ENCODE measurements around the gene MYH16. TPM values are rescaled to one million over a fixed set of nuclear protein-coding genes. Genes with fewer than 3 reads are reported as not detected.

Gene MYH16
- total RNA-seq, 6 experiments from 2014 or later = not detected

- H3K4me1 ChIP-seq = peaks cover 0 to 4% (median 0%) of the 10 kb centered on the region in 4 donors
- 100% methylated on average over 1 of the region's 14 CpGs for WGBS (ENCODE audit: insufficient coverage, low coverage, low lambda C conversion rate, missing lambda C conversion rate)
- intact Hi-C loops (cut with DNase I) = no loop called here
- DNase-seq = no peak
- H3K27ac ChIP-seq = no peak overlapping the region
- no peak for TF ChIP-seq POLR2A (IDR thresholded peaks at IDR 0.05)
- TF ChIP-seq CTCF (IDR thresholded peaks at IDR 0.05) = no peak
- H3K36me3 ChIP-seq = no peaks in the 10 kb centered on the region
- no peak overlapping the region for H3K4me3 ChIP-seq
- H3K27me3 ChIP-seq = no peaks in the 10 kb centered on the region
- ATAC-seq = no peak
- H3K9me3 ChIP-seq = no peaks in the 10 kb centered on the region
Measured at GRCh38 chr7:99292127-99292526, 19.5 kb downstream of the MYH16 start.

- DNase-seq (no peak), ATAC-seq (no peak)
- H3K36me3 ChIP-seq = no peaks in the 10 kb centered on the region
- intact Hi-C loops (cut with DNase I) = no loop called here
- TF ChIP-seq CTCF (IDR thresholded peaks at IDR 0.05) (no peak), POLR2A (IDR thresholded peaks at IDR 0.05) (no peak)
- H3K27me3 ChIP-seq = no peaks in the 10 kb centered on the region
- H3K4me3 ChIP-seq = no peak overlapping the region
- peaks cover 0 to 4% (median 0%) of the 10 kb centered on the region in 4 donors for H3K4me1 ChIP-seq
- WGBS (ENCODE audit: insufficient coverage, low coverage, low lambda C conversion rate, missing lambda C conversion rate) = 91% methylated on average over 1 of the region's 1 CpG
- H3K9me3 ChIP-seq = no peaks in the 10 kb centered on the region
- no peak overlapping the region for H3K27ac ChIP-seq
Measured at GRCh38 chr7:99293167-99293566, 20.5 kb downstream of the MYH16 start.

GRCh38 chr7:99293650-99294049 lies 21.0 kb downstream of the MYH16 start:
- intact Hi-C loops (cut with DNase I) = no loop called here

GRCh38 chr7:99296471-99296870 lies 23.8 kb downstream of the MYH16 start:
- ATAC-seq (no peak), DNase-seq (no peak)
- intact Hi-C loops (cut with DNase I) = no loop called here
- no peak overlapping the region for H3K27ac ChIP-seq
- no peak overlapping the region for H3K4me3 ChIP-seq
- no peaks in the 10 kb centered on the region for H3K27me3 ChIP-seq
- no peaks in the 10 kb centered on the region for H3K9me3 ChIP-seq
- WGBS (ENCODE audit: insufficient coverage, low coverage, low lambda C conversion rate, missing lambda C conversion rate) = 90% methylated on average over 5 of the region's 5 CpGs
- TF ChIP-seq POLR2A (IDR thresholded peaks at IDR 0.05) (no peak), CTCF (IDR thresholded peaks at IDR 0.05) (no peak)
- no peaks in the 10 kb centered on the region for H3K4me1 ChIP-seq
- no peaks in the 10 kb centered on the region for H3K36me3 ChIP-seq

More at GRCh38 chr7:99293650-99294049, 21.0 kb downstream of the MYH16 start:
- Histone ChIP-seq H3K4me1 (peaks cover 0 to 4% (median 0%) of the 10 kb centered on the region in 4 donors), H3K27me3 (no peaks in the 10 kb centered on the region), H3K36me3 (no peaks in the 10 kb centered on the region), H3K9me3 (no peaks in the 10 kb centered on the region), H3K4me3 (no peak overlapping the region), H3K27ac (no peak overlapping the region)
- no peak for DNase-seq
- TF ChIP-seq POLR2A (IDR thresholded peaks at IDR 0.05) (no peak), CTCF (IDR thresholded peaks at IDR 0.05) (no peak)
- 74% methylated on average over 4 of the region's 4 CpGs for WGBS (ENCODE audit: insufficient coverage, low coverage, low lambda C conversion rate, missing lambda C conversion rate)
- no peak for ATAC-seq

- no peak for TF ChIP-seq POLR2A (IDR thresholded peaks at IDR 0.05)
- no peak for TF ChIP-seq CTCF (IDR thresholded peaks at IDR 0.05)
- Histone ChIP-seq H3K27me3 (no peaks in the 10 kb centered on the region), H3K4me3 (no peak overlapping the region), H3K9me3 (no peaks in the 10 kb centered on the region), H3K36me3 (no peaks in the 10 kb centered on the region), H3K4me1 (no peaks in the 10 kb centered on the region), H3K27ac (no peak overlapping the region)
- ATAC-seq = peak in 1 of 4 donors; percentile 19
- no peak for DNase-seq
- intact Hi-C loops (cut with DNase I) = no loop called here
- 85% methylated on average over 13 of the region's 19 CpGs for WGBS (ENCODE audit: insufficient coverage, low coverage, low lambda C conversion rate, missing lambda C conversion rate)
Measured at GRCh38 chr7:99301496-99301895, 28.9 kb downstream of the MYH16 start.
